DND-41 (cell line): ENCODE data around the gene SLC17A7.
"Not testable (repeated sequence)": the region's sequence is repeated elsewhere in the genome, so short reads cannot be mapped to it uniquely, and the experiment has no call there.

Experiments
- ATAC-seq: fragments of 200-7000 bp; cut with Tn5 transposase; 3 replicates; pipeline ENCODE4 v1.9.1; 2021; ENCODE audit warnings: low read depth; ENCODE audit not compliant: insufficient read depth
- DNase-seq: peaks from one replicate; pipeline ENCODE4 v3.0.0-alpha.2; 2020
- H2AFZ ChIP-seq: 2 replicates; pipeline ENCODE4 v1.6.0; 2012; ENCODE audit warnings: low read depth, low read length
- H3K27ac ChIP-seq: 2 replicates; pipeline ENCODE4 v1.5.1; 2012; ENCODE audit warnings: low read length, inconsistent platforms
- H3K27me3 ChIP-seq: fragments of 200-600 bp; sonication (generic); 2 replicates; pipeline ENCODE4 v1.6.0; 2012; ENCODE audit warnings: low read length, mild to moderate bottlenecking, inconsistent platforms; ENCODE audit not compliant: insufficient read depth, poor library complexity
- H3K36me3 ChIP-seq: 2 replicates; pipeline ENCODE4 v1.5.1; 2012; ENCODE audit warnings: low read length, inconsistent platforms; ENCODE audit not compliant: insufficient read depth
- H3K4me1 ChIP-seq: 2 replicates; pipeline ENCODE4 v1.5.1; 2012; ENCODE audit warnings: mild to moderate bottlenecking, low read length; ENCODE audit not compliant: insufficient read depth
- H3K4me2 ChIP-seq: 2 replicates; pipeline ENCODE4 v1.6.0; 2012; ENCODE audit warnings: mild to moderate bottlenecking, moderate library complexity, low read length, inconsistent platforms; ENCODE audit not compliant: insufficient read depth
- H3K4me3 ChIP-seq, 2 experiments: fragments of 200-600 bp in 1 of 2; shearing (Covaris generic) in 1 of 2; 2 replicates each; pipeline ENCODE4 v1.5.1; 2012 to 2016; ENCODE audit warnings: inconsistent platforms in 2 of 2, low read length in 2 of 2, mild to moderate bottlenecking in 2 of 2, low read depth in 1 of 2, moderate library complexity in 1 of 2
- H3K79me2 ChIP-seq: 2 replicates; pipeline ENCODE4 v1.6.0; 2012; ENCODE audit warnings: low read length, inconsistent platforms; ENCODE audit not compliant: insufficient read depth
- H3K9ac ChIP-seq: 2 replicates; pipeline ENCODE4 v1.6.0; 2012; ENCODE audit warnings: low read depth, mild to moderate bottlenecking, inconsistent platforms, low read length, moderate library complexity
- H3K9me3 ChIP-seq: 2 replicates; pipeline ENCODE4 v1.5.1; 2012; ENCODE audit warnings: low read length, moderate library complexity, mild to moderate bottlenecking, inconsistent platforms; ENCODE audit not compliant: insufficient read depth, severe bottlenecking
- H4K20me1 ChIP-seq: 2 replicates; pipeline ENCODE4 v1.6.0; 2012; ENCODE audit warnings: low read length; ENCODE audit not compliant: insufficient read depth
- EZH2 ChIP-seq: IDR thresholded peaks from 3 replicates; pipeline ENCODE4 v1.6.1; 2012; ENCODE audit warnings: borderline replicate concordance, low read depth, mild to moderate bottlenecking, moderate library complexity, low read length, inconsistent platforms; ENCODE audit not compliant: severe bottlenecking
- TF ChIP-seq, protein P1 (sequence below): IDR thresholded peaks from 2 replicates; pipeline ENCODE4 v1.5.1; 2012; ENCODE audit warnings: borderline replicate concordance, low read length, moderate library complexity, mild to moderate bottlenecking; ENCODE audit not compliant: poor library complexity, severe bottlenecking; ENCODE audit errors: extremely low read depth

Gene SLC17A7

DNA sequence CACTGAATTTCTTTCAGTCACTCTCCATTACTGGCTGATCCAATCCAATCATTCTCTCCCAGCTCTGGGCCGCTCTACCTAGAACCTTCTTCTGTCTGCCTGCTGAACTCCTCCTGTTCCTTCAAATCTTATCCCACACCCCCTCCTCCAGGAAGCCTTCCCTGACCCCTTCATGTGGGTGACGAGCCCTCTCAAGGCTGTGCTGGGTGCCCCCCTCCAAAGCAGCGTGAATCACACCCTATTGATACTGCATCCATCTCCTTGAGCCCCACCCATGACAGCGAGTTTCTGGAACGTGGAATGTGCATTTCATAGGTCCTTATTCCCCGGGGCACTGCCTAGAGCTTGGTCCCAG lies 7.1 kb upstream of the SLC17A7 start:
- Histone ChIP-seq H3K36me3 (peaks cover 44% of the 10 kb centered on the region), H3K4me3 (no peak overlapping the region), H3K27me3 (no peaks in the 10 kb centered on the region), H4K20me1 (peaks cover 22% of the 10 kb centered on the region; the same call in 1 of the 2 replicates), H3K79me2 (peaks cover 32% of the 10 kb centered on the region), H3K9ac (no peak overlapping the region), H3K4me1 (peaks cover 34% of the 10 kb centered on the region), H3K9me3 (no peaks in the 10 kb centered on the region), H3K4me2 (no peak overlapping the region), H3K27ac (no peak overlapping the region), H2AFZ (no peak overlapping the region)
- DNase-seq, result no peak
- no peak for TF ChIP-seq EZH2
- TF ChIP-seq, protein P1, sequence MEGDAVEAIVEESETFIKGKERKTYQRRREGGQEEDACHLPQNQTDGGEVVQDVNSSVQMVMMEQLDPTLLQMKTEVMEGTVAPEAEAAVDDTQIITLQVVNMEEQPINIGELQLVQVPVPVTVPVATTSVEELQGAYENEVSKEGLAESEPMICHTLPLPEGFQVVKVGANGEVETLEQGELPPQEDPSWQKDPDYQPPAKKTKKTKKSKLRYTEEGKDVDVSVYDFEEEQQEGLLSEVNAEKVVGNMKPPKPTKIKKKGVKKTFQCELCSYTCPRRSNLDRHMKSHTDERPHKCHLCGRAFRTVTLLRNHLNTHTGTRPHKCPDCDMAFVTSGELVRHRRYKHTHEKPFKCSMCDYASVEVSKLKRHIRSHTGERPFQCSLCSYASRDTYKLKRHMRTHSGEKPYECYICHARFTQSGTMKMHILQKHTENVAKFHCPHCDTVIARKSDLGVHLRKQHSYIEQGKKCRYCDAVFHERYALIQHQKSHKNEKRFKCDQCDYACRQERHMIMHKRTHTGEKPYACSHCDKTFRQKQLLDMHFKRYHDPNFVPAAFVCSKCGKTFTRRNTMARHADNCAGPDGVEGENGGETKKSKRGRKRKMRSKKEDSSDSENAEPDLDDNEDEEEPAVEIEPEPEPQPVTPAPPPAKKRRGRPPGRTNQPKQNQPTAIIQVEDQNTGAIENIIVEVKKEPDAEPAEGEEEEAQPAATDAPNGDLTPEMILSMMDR, result no peak
- ATAC-seq, result no peak

GRCh38 chr19:49447485-49448431 lies 6.4 kb upstream of the SLC17A7 start:
- no peak overlapping the region for H3K4me3 ChIP-seq
- peaks cover 44% of the 10 kb centered on the region for H3K36me3 ChIP-seq
- H3K79me2 ChIP-seq, result peaks cover 32% of the 10 kb centered on the region
- no peak overlapping the region for H3K4me2 ChIP-seq
- H3K9ac ChIP-seq, result no peak overlapping the region
- peaks cover 40% of the 10 kb centered on the region for H3K4me1 ChIP-seq
- TF ChIP-seq, protein P1, result no peak
- TF ChIP-seq EZH2, result no peak
- peaks cover 22% of the 10 kb centered on the region; the same call in 1 of the 2 replicates for H4K20me1 ChIP-seq
- H3K9me3 ChIP-seq, result no peaks in the 10 kb centered on the region
- no peak overlapping the region for H2AFZ ChIP-seq
- H3K27me3 ChIP-seq, result no peaks in the 10 kb centered on the region
- ATAC-seq (no peak), DNase-seq (peak; percentile 67)
- no peak overlapping the region for H3K27ac ChIP-seq

DNA sequence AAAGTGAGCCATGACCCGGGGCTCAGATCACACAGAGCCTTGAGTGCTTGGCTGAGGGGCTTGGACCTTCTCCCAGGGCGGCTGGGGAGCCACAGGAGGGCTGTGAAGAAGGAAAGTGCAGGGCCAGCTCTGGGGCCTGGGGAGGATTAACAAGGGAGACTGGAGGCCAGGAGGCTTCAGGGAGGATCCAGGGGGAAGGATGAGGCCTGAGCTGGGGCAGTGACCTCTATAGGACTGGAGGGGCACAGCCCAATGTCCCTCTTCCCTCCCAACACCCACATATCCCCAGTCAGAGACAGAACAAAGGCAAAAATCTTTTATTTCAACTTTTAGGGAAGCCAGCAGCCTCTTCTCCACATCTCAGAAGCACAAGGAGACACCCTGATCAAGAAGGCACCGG lies 4.7 kb upstream of the SLC17A7 start:
- H4K20me1 ChIP-seq, result peaks cover 22% of the 10 kb centered on the region; the same call in 1 of the 2 replicates
- peaks cover 31% of the 10 kb centered on the region for H3K4me1 ChIP-seq
- H3K4me2 ChIP-seq, result no peak overlapping the region
- H3K9me3 ChIP-seq, result no peaks in the 10 kb centered on the region
- H3K79me2 ChIP-seq, result peaks cover 20% of the 10 kb centered on the region
- H3K4me3 ChIP-seq, result no peak overlapping the region
- DNase-seq (no peak), ATAC-seq (no peak)
- no peak overlapping the region for H3K27ac ChIP-seq
- H3K36me3 ChIP-seq, result peaks cover 41% of the 10 kb centered on the region
- H3K9ac ChIP-seq, result no peak overlapping the region
- peaks cover 6% of the 10 kb centered on the region for H3K27me3 ChIP-seq
- no peak overlapping the region for H2AFZ ChIP-seq
- TF ChIP-seq, protein P1, result no peak
- TF ChIP-seq EZH2, result no peak

GRCh38 chr19:49444100-49444700 lies 2.9 kb upstream of the SLC17A7 start:
- Histone ChIP-seq H3K36me3 (peaks cover 27% of the 10 kb centered on the region), H3K4me2 (peak overlapping the region; percentile 92), H4K20me1 (peaks cover 19% of the 10 kb centered on the region), H3K4me1 (peaks cover 18% of the 10 kb centered on the region), H3K27ac (peak overlapping the region; percentile 38; the same call in 1 of the 2 replicates), H3K4me3 (peak overlapping the region in 1 of 2 experiments; percentile 69; a peak in 2 of 4 replicates), H2AFZ (peak overlapping the region; percentile 89), H3K27me3 (peaks cover 11% of the 10 kb centered on the region)
- not testable (repeated sequence) for ATAC-seq, H3K9me3 ChIP-seq, DNase-seq, H3K79me2 ChIP-seq, H3K9ac ChIP-seq
